Measurements from ENCODE around the gene TRIM28. TPM values are rescaled to one million over a fixed set of nuclear protein-coding genes. Genes with fewer than 3 reads are reported as not detected.
A peak's percentile ranks its signal among the peaks of the same experiment; 100 is the strongest.
"Not testable (repeated sequence)": the region's sequence is repeated elsewhere in the genome, so short reads cannot be mapped to it uniquely, and the experiment has no call there.

The TRIM28 gene
- 38.9 TPM for polyA plus RNA-seq

DNA sequence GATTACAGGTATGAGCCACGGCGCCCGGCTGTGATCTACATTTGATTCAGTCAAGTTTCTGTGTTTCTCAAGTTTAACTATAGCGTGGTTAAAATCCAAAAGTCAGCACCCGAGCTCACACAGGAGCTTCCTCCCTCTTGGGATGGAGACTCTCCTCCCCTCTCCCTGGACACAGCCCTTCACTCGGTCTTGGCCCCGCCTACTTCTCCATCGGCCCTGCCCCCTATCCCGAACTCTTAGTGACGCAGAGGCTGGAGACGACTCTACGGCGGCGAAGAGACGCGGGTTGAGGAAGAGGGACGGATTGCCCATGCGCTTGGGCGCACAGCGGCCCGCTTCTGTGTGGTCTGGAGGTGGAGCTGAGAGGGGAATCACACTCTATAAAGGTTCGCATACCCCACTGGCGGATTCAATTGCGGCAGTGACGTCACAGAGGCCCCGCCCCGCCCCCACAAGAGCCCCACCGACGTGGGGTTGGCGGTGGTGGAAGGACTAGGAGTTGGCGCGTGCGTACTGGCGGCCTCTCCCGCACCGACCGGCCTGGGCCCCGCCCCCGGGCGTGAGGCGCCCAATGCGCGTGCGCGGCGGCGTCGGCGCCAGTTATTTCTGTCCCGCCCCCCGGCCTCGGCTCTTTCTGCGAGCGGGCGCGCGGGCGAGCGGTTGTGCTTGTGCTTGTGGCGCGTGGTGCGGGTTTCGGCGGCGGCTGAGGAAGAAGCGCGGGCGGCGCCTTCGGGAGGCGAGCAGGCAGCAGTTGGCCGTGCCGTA lies at the start of gene TRIM28:
TSS of gene TRIM28 (plus strand) at position 239 of the 765 bp plus-strand sequence. CDS start 694 bp downstream, outside the sequence.
- Mint-ChIP-seq H3K27me3 (peaks cover 4% of the 10 kb centered on the region), H3K9me3 (no peaks in the 10 kb centered on the region), H3K36me3 (peaks cover 7% of the 10 kb centered on the region), H3K4me3 (peak within 1 kb of the TSS; percentile 96 to 99 (median 98)), H3K27ac (peak within 1 kb of the TSS; percentile 98 to 100 (median 99)), H3K4me1 (peaks cover 19 to 25% (median 20%) of the 10 kb centered on the region in 3 donors)

GRCh38 chr19:58497634-58498170 lies 46.2 kb upstream of the TRIM28 start:
- peaks cover 11 to 14% (median 12%) of the 10 kb centered on the region in 3 donors for H3K4me1 Mint-ChIP-seq
- no peak overlapping the region for H3K27ac Mint-ChIP-seq
- no peaks in the 10 kb centered on the region for H3K27me3 Mint-ChIP-seq
- H3K9me3 Mint-ChIP-seq = peaks cover 1 to 6% (median 2%) of the 10 kb centered on the region in 3 donors
- peak overlapping the region in 3 of 4 donors; percentile 25 to 37 (median 29) for H3K4me3 Mint-ChIP-seq
- H3K36me3 Mint-ChIP-seq = peaks cover 2% of the 10 kb centered on the region

GRCh38 chr19:58498316-58499020 lies 45.4 kb upstream of the TRIM28 start:
- Mint-ChIP-seq H3K36me3 (peaks cover 2% of the 10 kb centered on the region), H3K9me3 (peaks cover 1 to 6% (median 3%) of the 10 kb centered on the region in 3 donors), H3K27ac (no peak overlapping the region), H3K4me1 (peaks cover 11 to 14% (median 12%) of the 10 kb centered on the region in 3 donors), H3K27me3 (no peaks in the 10 kb centered on the region), H3K4me3 (peak overlapping the region; percentile 91 to 97 (median 91))

DNA sequence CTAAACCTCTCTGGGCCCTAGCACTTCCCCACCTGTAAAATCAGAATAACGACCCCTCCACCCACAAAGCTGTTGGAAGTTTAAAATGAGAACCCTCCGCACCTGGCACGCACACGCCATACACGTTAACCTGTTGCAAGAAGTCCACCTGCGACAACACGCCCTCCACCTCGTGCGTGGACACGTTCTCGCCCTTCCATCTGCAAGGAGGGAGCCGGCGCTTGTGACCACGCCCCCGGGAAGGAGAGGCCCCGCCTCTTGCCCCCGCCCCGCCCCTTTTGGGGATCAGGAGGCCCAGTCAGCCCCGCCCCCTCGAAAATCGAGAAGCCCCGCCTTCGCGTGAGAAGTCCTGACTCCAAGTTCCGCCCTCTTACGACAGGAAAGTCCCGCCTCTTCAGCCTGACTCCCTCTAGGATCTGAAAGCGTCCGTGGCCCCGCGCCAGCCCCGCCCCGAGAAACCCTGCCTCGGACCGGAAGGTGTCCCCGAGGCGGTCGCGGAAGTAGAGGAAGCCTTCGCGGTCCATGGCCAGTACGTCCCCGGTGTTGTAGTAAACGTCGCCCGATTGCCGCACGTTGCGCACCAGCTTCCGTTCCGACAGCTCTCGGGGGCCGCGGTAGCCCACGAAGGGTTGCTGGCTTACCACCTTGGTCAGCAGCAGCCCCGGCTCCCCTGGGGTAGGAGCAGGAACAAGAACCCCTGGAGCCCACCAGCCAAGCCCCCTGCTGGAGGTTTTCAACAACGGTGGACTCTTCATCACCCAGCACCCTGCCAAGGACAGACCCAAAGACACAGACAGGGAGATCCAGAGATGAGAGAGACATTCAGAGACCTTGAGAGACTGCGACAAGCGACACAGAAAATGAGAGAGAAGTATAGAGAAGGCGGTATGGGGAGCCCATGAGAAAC lies 44.6 kb upstream of the TRIM28 start:
- H3K36me3 Mint-ChIP-seq = peaks cover 2% of the 10 kb centered on the region
- no peaks in the 10 kb centered on the region for H3K27me3 Mint-ChIP-seq
- H3K27ac Mint-ChIP-seq = peak overlapping the region; percentile 83 to 94 (median 89)
- peaks cover 11 to 14% (median 12%) of the 10 kb centered on the region in 3 donors for H3K4me1 Mint-ChIP-seq
- H3K4me3 Mint-ChIP-seq = peak overlapping the region; percentile 91 to 97 (median 91)
- peaks cover 1 to 6% (median 3%) of the 10 kb centered on the region in 3 donors for H3K9me3 Mint-ChIP-seq

- no peak overlapping the region for H3K27ac Mint-ChIP-seq
- H3K9me3 Mint-ChIP-seq = peaks cover 1 to 6% (median 3%) of the 10 kb centered on the region in 3 donors
- peak overlapping the region in 1 of 4 donors; percentile 28 for H3K4me3 Mint-ChIP-seq
- H3K4me1 Mint-ChIP-seq = peaks cover 11 to 14% (median 12%) of the 10 kb centered on the region in 3 donors
- no peaks in the 10 kb centered on the region for H3K27me3 Mint-ChIP-seq
- H3K36me3 Mint-ChIP-seq = peaks cover 2% of the 10 kb centered on the region
Observed at GRCh38 chr19:58500242-58500641, 43.6 kb upstream of the TRIM28 start.

DNA sequence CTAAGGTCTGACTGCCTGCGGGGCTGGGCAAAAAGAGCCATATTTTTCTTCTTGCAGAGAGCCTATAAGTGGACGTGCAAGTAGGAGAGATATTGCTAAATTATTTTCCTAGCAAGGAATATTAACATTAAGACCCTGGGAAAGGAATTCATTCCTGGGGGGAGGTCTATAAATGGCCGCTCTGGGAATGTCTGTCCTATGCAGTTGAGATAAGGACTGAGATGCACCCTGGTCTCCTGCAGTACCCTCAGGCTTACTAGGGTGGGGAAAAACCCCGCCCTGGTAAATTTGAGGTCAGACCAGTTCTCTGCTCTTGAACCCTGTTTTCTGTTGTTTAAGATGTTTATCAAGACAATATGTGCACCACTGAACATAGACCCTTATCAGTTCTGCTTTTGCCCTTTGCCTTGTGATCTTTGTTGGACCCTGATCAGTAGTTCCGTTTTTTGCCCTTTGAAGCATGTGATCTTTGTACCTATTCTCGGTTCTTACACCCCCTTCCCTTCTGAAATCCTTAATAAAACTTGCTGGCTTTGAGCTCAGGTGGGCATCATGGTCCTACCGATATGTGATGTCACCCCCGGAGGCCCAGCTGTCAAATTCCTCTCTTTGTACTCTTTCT lies 36.2 kb upstream of the TRIM28 start:
- not testable (repeated sequence) for H3K36me3 Mint-ChIP-seq, H3K27me3 Mint-ChIP-seq, H3K4me1 Mint-ChIP-seq, H3K4me3 Mint-ChIP-seq, H3K9me3 Mint-ChIP-seq
- peak overlapping the region in 1 of 3 donors; percentile 9 for H3K27ac Mint-ChIP-seq

- Mint-ChIP-seq H3K36me3 (peaks cover 3% of the 10 kb centered on the region), H3K4me1 (peaks cover 0 to 5% (median 4%) of the 10 kb centered on the region in 3 donors), H3K9me3 (peaks cover 1 to 8% (median 6%) of the 10 kb centered on the region in 3 donors), H3K27me3 (no peaks in the 10 kb centered on the region), H3K27ac (no peak overlapping the region), H3K4me3 (no peak overlapping the region)
Observed at GRCh38 chr19:58509731-58510083, 34.2 kb upstream of the TRIM28 start.

- Mint-ChIP-seq H3K9me3 (peaks cover 1 to 8% (median 6%) of the 10 kb centered on the region in 3 donors), H3K36me3 (peaks cover 6% of the 10 kb centered on the region), H3K27ac (peak overlapping the region; percentile 63 to 88 (median 73)), H3K27me3 (no peaks in the 10 kb centered on the region), H3K4me3 (no peak overlapping the region), H3K4me1 (peaks cover 0 to 7% (median 4%) of the 10 kb centered on the region in 3 donors)
Observed at GRCh38 chr19:58510084-58510862, 33.6 kb upstream of the TRIM28 start.

- Mint-ChIP-seq H3K27ac (no peak within 1 kb of the TSS), H3K4me3 (peak within 1 kb of the TSS in 1 of 4 donors; percentile 51), H3K4me1 (peaks cover 4 to 13% (median 6%) of the 10 kb centered on the region in 3 donors), H3K9me3 (peaks cover 0 to 8% (median 6%) of the 10 kb centered on the region in 3 donors), H3K36me3 (peaks cover 6% of the 10 kb centered on the region), H3K27me3 (no peaks in the 10 kb centered on the region)
Observed at GRCh38 chr19:58511353-58512208, 32.3 kb upstream of the TRIM28 start, which contains the start of gene SLC27A5. SLC27A5 (minus strand) TSS chr19:58511992; CDS start chr19:58511955, 37 bp downstream.

GRCh38 chr19:58513213-58513693 lies 30.6 kb upstream of the TRIM28 start:
- no peaks in the 10 kb centered on the region for H3K27me3 Mint-ChIP-seq
- H3K36me3 Mint-ChIP-seq = peaks cover 6% of the 10 kb centered on the region
- peak overlapping the region in 2 of 4 donors; percentile 12 to 70 for H3K4me3 Mint-ChIP-seq
- peak overlapping the region in 1 of 3 donors; percentile 76 for H3K27ac Mint-ChIP-seq
- no peaks in the 10 kb centered on the region for H3K9me3 Mint-ChIP-seq
- peaks cover 4 to 15% (median 9%) of the 10 kb centered on the region in 3 donors for H3K4me1 Mint-ChIP-seq

GRCh38 chr19:58513694-58514563 lies 29.9 kb upstream of the TRIM28 start:
- no peaks in the 10 kb centered on the region for H3K9me3 Mint-ChIP-seq
- peaks cover 9 to 20% (median 16%) of the 10 kb centered on the region in 3 donors for H3K4me1 Mint-ChIP-seq
- peaks cover 1% of the 10 kb centered on the region for H3K27me3 Mint-ChIP-seq
- peak overlapping the region; percentile 65 to 89 (median 78) for H3K4me3 Mint-ChIP-seq
- H3K27ac Mint-ChIP-seq = peak overlapping the region in 1 of 3 donors; percentile 76
- H3K36me3 Mint-ChIP-seq = peaks cover 6% of the 10 kb centered on the region

All from IgD-negative memory B cell (primary cell).